Heart left ventricle (tissue), 16 donors: Measurements from ENCODE around the gene NPM3. TPM values are rescaled to one million over a fixed set of nuclear protein-coding genes. Genes with fewer than 3 reads are reported as not detected.

Experiments used
- ATAC-seq, 4 donors: fragments of 200-7000 bp; cut with Tn5 transposase; one replicate each; pipeline ENCODE4 v1.9.1; 2020 to 2022; ENCODE audit warnings: moderate library complexity in 4 of 4, mild to moderate bottlenecking in 3 of 4, moderate number of reproducible peaks in 1 of 4
- DNase-seq, 5 donors: peaks; one replicate each; pipeline ENCODE4 v3.0.0-alpha.2; 2020
- H3K27ac ChIP-seq, 12 donors: fragments of 200-600 bp; sonication (generic) in 4 of 12; one replicate each; pipeline versions ENCODE4 v1.5.0 to v1.8.0; 2016 to 2022; ENCODE audit warnings: mild to moderate bottlenecking in 2 of 12
- H3K27me3 ChIP-seq, 9 donors: fragments of 200-600 bp; sonication (generic) in 2 of 9; one replicate each; pipeline versions ENCODE4 v1.5.1 to v1.8.0; 2016 to 2022; ENCODE audit warnings: mild to moderate bottlenecking in 3 of 9
- H3K36me3 ChIP-seq, 9 donors: fragments of 200-600 bp; sonication (generic) in 2 of 9; one replicate each; pipeline versions ENCODE4 v1.5.0 to v1.8.0; 2018 to 2022; ENCODE audit warnings: mild to moderate bottlenecking in 2 of 9
- H3K4me1 ChIP-seq, 12 donors: fragments of 200-600 bp; sonication (generic) in 4 of 12; one replicate each; pipeline versions ENCODE4 v1.5.0 to v1.8.0; 2016 to 2022; ENCODE audit warnings: mild to moderate bottlenecking in 3 of 12
- H3K4me3 ChIP-seq, 12 donors: fragments of 200-600 bp; sonication (generic) in 4 of 12; one replicate each; pipeline versions ENCODE4 v1.5.0 to v1.8.0; 2017 to 2022; ENCODE audit warnings: mild to moderate bottlenecking in 9 of 12, moderate library complexity in 4 of 12
- H3K9me3 ChIP-seq, 12 donors: fragments of 200-600 bp; sonication (generic) in 4 of 12; one replicate each; pipeline versions ENCODE4 v1.5.0 to v1.8.0; 2016 to 2022; ENCODE audit warnings: mild to moderate bottlenecking in 1 of 12
- CTCF ChIP-seq, 12 donors: fragments of 200-600 bp; sonication (generic) in 4 of 12; IDR thresholded peaks; one replicate each; pipeline versions ENCODE4 v1.5.0 to v1.8.0; 2018 to 2022; ENCODE audit warnings: antibody characterized with exemption in 12 of 12, mild to moderate bottlenecking in 5 of 12
- POLR2A ChIP-seq, 2 donors: fragments of 450-650 bp; IDR thresholded peaks; one replicate each; pipeline ENCODE4 v1.6.1; 2017; ENCODE audit warnings: antibody characterized with exemption in 2 of 2, mild to moderate bottlenecking in 2 of 2, moderate library complexity in 2 of 2
- WGBS, 4 donors: extraction: QIAGEN DNeasy Blood & Tissue Kit in 2 of 4; methylation state at CpG; one replicate each; pipeline versions ENCODE4 v1.1.5 to v1.1.7; 2013 to 2018; 5-methylcytosine and 5-hydroxymethylcytosine counted together
- intact Hi-C, 10 donors: fragments of 100-400 bp; cut with DNase I; formaldehyde crosslinking; loops; one replicate each; pipeline versions ENCODE4 v1.11.1 to v1.14.2; 2022
- polyA plus RNA-seq, 2 donors: library from polyadenylated mRNA; stranded (reverse); fragments of 200-250 nt; gene quantifications; one replicate each; pipeline ENCODE4 v1.2.3, GENCODE V29; 2013
- total RNA-seq, 9 donors: library from RNA; depleted of rRNA in 2 of 9; stranded (reverse); fragments of >200 nt in 2 of 9; fragmentation: NEBNext Ultra II Directional in 3 of 9; extraction: Animal tissue kit (Norgen Biotek cat#: 25700) in 3 of 9; gene quantifications; one replicate each; pipeline versions ENCODE4 v1.1.0 to v1.2.4, GENCODE V29; 2016 to 2023
- donor health status: ischemic (EF 13 %, LVEDD 7.1; RV severe dilation, severe dysfunction).
- donor health status: healthy with polysubstance abuse.
- donor health status: DM: no; HTN: yes; CAD: no.
- donor health status: DM: no; HTN: no; CAD: no.
- donor health status: ischemic (EF 25% LVEDD 6.9; RV normal size, moderate dysfunction).
- donor health status: ischemic (EF 25% LVEDD 5.7; RV mildly dilated, moderate dysfunction).
- donor health status: healthy.
- donor health status: DM: yes; HTN: yes; CAD: no.
- donor health status: ischemic (EF 35%, LVEDD 5.7; RV mildly dilated, moderate dysfunction).
- donor health status: nonischemic (EF 11% LVEDD 7.7; RV severe dilation, severe dysfunction).
- donor health status: DM: yes; HTN: yes; CAD: no.
- donor health status: PGD.
- donor health status: ischemic (EF 29% LVEDD 5.4; RV normal size, mild dysfunction).
- donor health status: nonischemic (EF 23%, LVEDD 6.1; RV moderate dilation, normal function).

NPM3 gene
- total and polyA plus RNA-seq, 11 donors, result 5.9 to 24.9 (median 10.5) TPM

- DNase-seq (no peak), ATAC-seq (no peak)
- Histone ChIP-seq H3K36me3 (no peaks in the 10 kb centered on the region), H3K27me3 (peaks cover under 1 to 35% (median 8%) of the 10 kb centered on the region in 9 donors), H3K27ac (no peak overlapping the region), H3K4me3 (no peak overlapping the region), H3K4me1 (no peaks in the 10 kb centered on the region), H3K9me3 (no peaks in the 10 kb centered on the region)
- intact Hi-C loops, result no loop called here
- TF ChIP-seq POLR2A (IDR thresholded peaks at IDR 0.05) (no peak), CTCF (IDR thresholded peaks at IDR 0.05) (no peak)
- 75 to 80% (median 79%) methylated on average over 6 to 12 of the region's 12 CpGs for WGBS, 4 donors
These were observed 16.3 kb downstream of the NPM3 start for GRCh38 chr10:101766753-101767599.

GRCh38 chr10:101766306-101766705 lies 16.9 kb downstream of the NPM3 start:
- WGBS, 4 donors, result 74 to 82% (median 77%) methylated on average over 6 of the region's 6 CpGs
- Histone ChIP-seq H3K36me3 (no peaks in the 10 kb centered on the region), H3K9me3 (no peaks in the 10 kb centered on the region), H3K4me3 (no peak overlapping the region), H3K27ac (no peak overlapping the region), H3K27me3 (peaks cover 0 to 31% (median 5%) of the 10 kb centered on the region in 9 donors), H3K4me1 (no peaks in the 10 kb centered on the region)
- ATAC-seq (no peak), DNase-seq (no peak)
- intact Hi-C loops, result no loop called here
- TF ChIP-seq POLR2A (IDR thresholded peaks at IDR 0.05), result no peak
- no peak for TF ChIP-seq CTCF (IDR thresholded peaks at IDR 0.05)

GRCh38 chr10:101763141-101763846 lies 20.0 kb downstream of the NPM3 start:
- Histone ChIP-seq H3K36me3 (no peaks in the 10 kb centered on the region), H3K27me3 (peaks cover 0 to 15% (median 0%) of the 10 kb centered on the region in 9 donors), H3K27ac (no peak overlapping the region), H3K4me3 (no peak overlapping the region), H3K9me3 (no peaks in the 10 kb centered on the region), H3K4me1 (no peaks in the 10 kb centered on the region)
- intact Hi-C loops, result no loop called here
- DNase-seq (no peak), ATAC-seq (no peak)
- TF ChIP-seq POLR2A (IDR thresholded peaks at IDR 0.05), result no peak
- TF ChIP-seq CTCF (IDR thresholded peaks at IDR 0.05), result no peak
- 73 to 86% (median 82%) methylated on average over 7 to 10 of the region's 10 CpGs for WGBS, 4 donors

- peaks cover 0 to 13% (median 0%) of the 10 kb centered on the region in 9 donors for H3K27me3 ChIP-seq
- WGBS, 4 donors, result 85 to 94% (median 93%) methylated on average over 5 of the region's 5 CpGs
- DNase-seq, result no peak
These were observed 20.5 kb downstream of the NPM3 start for GRCh38 chr10:101762736-101763135.

More at GRCh38 chr10:101762736-101763135, 20.5 kb downstream of the NPM3 start:
- no peak overlapping the region for H3K27ac ChIP-seq
- no peaks in the 10 kb centered on the region for H3K36me3 ChIP-seq
- H3K9me3 ChIP-seq, result no peaks in the 10 kb centered on the region
- no peak overlapping the region for H3K4me3 ChIP-seq
- intact Hi-C loops, result no loop called here
- ATAC-seq, result no peak
- TF ChIP-seq CTCF (IDR thresholded peaks at IDR 0.05), result no peak
- TF ChIP-seq POLR2A (IDR thresholded peaks at IDR 0.05), result no peak
- H3K4me1 ChIP-seq, result no peaks in the 10 kb centered on the region
